ENCODE measurements around the gene LINS1. TPM values are rescaled to one million over a fixed set of nuclear protein-coding genes. Genes with fewer than 3 reads are reported as not detected.

The LINS1 gene
- total and polyA plus RNA-seq, 10 of the 15 experiments (the other 5 are each of a cell fraction or from before 2014, with no cell fraction given) = 13.5 to 33.1 (median 20.3) TPM

DNA sequence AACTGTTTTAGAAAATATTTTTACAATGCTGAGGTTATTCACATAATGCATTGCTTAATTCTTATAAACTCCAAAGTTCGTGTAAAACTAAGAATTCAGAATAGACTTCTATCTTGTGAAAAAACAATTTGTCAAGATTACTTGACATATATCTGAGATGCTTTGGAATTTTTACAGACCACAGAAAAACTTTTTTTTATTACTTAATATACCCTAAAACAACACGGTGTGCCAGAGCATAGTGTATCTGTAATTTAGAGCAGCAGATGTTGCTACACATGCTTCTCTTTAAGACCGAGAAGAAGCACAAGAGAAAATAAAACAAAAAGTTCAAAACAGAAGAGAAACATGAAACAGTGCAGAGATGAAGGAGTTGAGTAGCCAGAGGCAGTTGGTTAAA lies 26.8 kb upstream of the LINS1 start (continued):
- TF ChIP-seq BCLAF1 (IDR thresholded peaks at IDR 0.05) = no peak
- no peak for TF ChIP-seq YBX1 (IDR thresholded peaks at IDR 0.05)
- TF ChIP-seq YY1 (IDR thresholded peaks at IDR 0.05; ENCODE audit: low read depth, low read length) = no peak
- TF ChIP-seq, protein P1, sequence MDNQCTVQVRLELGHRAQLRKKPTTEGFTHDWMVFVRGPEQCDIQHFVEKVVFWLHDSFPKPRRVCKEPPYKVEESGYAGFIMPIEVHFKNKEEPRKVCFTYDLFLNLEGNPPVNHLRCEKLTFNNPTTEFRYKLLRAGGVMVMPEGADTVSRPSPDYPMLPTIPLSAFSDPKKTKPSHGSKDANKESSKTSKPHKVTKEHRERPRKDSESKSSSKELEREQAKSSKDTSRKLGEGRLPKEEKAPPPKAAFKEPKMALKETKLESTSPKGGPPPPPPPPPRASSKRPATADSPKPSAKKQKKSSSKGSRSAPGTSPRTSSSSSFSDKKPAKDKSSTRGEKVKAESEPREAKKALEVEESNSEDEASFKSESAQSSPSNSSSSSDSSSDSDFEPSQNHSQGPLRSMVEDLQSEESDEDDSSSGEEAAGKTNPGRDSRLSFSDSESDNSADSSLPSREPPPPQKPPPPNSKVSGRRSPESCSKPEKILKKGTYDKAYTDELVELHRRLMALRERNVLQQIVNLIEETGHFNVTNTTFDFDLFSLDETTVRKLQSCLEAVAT (IDR thresholded peaks at IDR 0.05) = no peak
- TF ChIP-seq ATF7 (IDR thresholded peaks at IDR 0.05; ENCODE audit: low read depth) = no peak
- TF ChIP-seq SIN3A (IDR thresholded peaks at IDR 0.05; ENCODE audit: low read depth, low read length) = no peak

GRCh38 chr15:100627789-100628395 lies 25.9 kb upstream of the LINS1 start:
- Histone ChIP-seq H3K36me3 (ENCODE audit: control insufficient read depth in 2 of 2, insufficient read depth in 2 of 2, low read length in 1 of 2) (peaks cover 0 to 15% of the 10 kb centered on the region in 2 experiments), H2AFZ (ENCODE audit: control insufficient read depth, low read depth, low read length) (no peak overlapping the region), H3K27me3 (replicated peaks in 1 of 2; ENCODE audit: control insufficient read depth in 2 of 2, insufficient read depth in 2 of 2, low read length in 1 of 2) (no peaks in the 10 kb centered on the region), H3K4me3 (no peak overlapping the region), H3K9me3 (replicated peaks; ENCODE audit: control insufficient read depth, insufficient read depth, low read length) (no peaks in the 10 kb centered on the region), H3K79me2 (ENCODE audit: control insufficient read depth, insufficient read depth, low read length) (no peaks in the 10 kb centered on the region), H3K27ac (ENCODE audit: control insufficient read depth, insufficient read depth) (no peak overlapping the region), H3K4me1 (ENCODE audit: control insufficient read depth, insufficient read depth, low read length) (no peaks in the 10 kb centered on the region), H3K4me2 (ENCODE audit: control insufficient read depth, insufficient read depth) (no peak overlapping the region), H4K20me1 (ENCODE audit: control insufficient read depth, insufficient read depth) (no peaks in the 10 kb centered on the region; the same call in 1 of the 2 replicates), H3K9ac (ENCODE audit: control insufficient read depth, insufficient read depth, low read length) (no peak overlapping the region)
- 35% methylated on average over 6 of the region's 6 CpGs for WGBS (ENCODE audit: insufficient coverage, insufficient replicate concordance, low lambda C conversion rate, missing lambda C conversion rate)
- no TSS peak for BruUV-seq (replicated peaks)
- SMC1A ChIA-PET (ENCODE audit: uncharacterized antibody, unreplicated experiment) = interaction anchor here (1.1 to 1.4 kb wide), 4 partner anchors 8 to 339 kb away, joined by 3 to 5 read pairs (median 4); no protein-coding TSS in a partner anchor
- POLR2A ChIA-PET = no interaction called here
- intact Hi-C loops (cut with micrococcal nuclease; ENCODE audit: unreplicated experiment) = loop anchor here (1.0 to 5.0 kb wide), 3 partner anchors 245 to 381 kb away; partner anchors contain the start of gene LRRK1
- CTCF ChIA-PET = interaction anchor here (0.7 to 2.2 kb wide), 8 partner anchors 17 to 381 kb away, joined by 3 to 24 read pairs (median 10); partner anchors contain the start of gene LRRK1
- peak; percentile 86 for FAIRE-seq
- ATAC-seq = peak; percentile 92
- in situ Hi-C loops (cut with MboI) = loop anchor here (5.0 kb wide), 1 partner anchor 244 kb away; no protein-coding TSS in a partner anchor
- peak; percentile 43 for DNase-seq (ENCODE audit: low read depth, low spot score)
- RAD21 ChIA-PET (ENCODE audit: unreplicated experiment) = interaction anchor here (1.1 to 1.5 kb wide), 3 partner anchors 25 to 245 kb away, joined by 4 to 5 read pairs (median 4); no protein-coding TSS in a partner anchor
- no peak for TF ChIP-seq TARDBP (IDR thresholded peaks at IDR 0.05; ENCODE audit: borderline replicate concordance)
- TF ChIP-seq RAD21 (IDR thresholded peaks at IDR 0.05; ENCODE audit: insufficient read depth, low read depth, low read length) = peak; percentile 73
- no peak for TF ChIP-seq NFXL1 (IDR thresholded peaks at IDR 0.05; ENCODE audit: borderline replicate concordance)
- TF ChIP-seq JUNB (IDR thresholded peaks at IDR 0.05) = no peak
- no peak for TF ChIP-seq STAT1 (conservative IDR thresholded peaks at IDR 0.05)
- TF ChIP-seq BCLAF1 (IDR thresholded peaks at IDR 0.05) = no peak
- TF ChIP-seq, protein P2, sequence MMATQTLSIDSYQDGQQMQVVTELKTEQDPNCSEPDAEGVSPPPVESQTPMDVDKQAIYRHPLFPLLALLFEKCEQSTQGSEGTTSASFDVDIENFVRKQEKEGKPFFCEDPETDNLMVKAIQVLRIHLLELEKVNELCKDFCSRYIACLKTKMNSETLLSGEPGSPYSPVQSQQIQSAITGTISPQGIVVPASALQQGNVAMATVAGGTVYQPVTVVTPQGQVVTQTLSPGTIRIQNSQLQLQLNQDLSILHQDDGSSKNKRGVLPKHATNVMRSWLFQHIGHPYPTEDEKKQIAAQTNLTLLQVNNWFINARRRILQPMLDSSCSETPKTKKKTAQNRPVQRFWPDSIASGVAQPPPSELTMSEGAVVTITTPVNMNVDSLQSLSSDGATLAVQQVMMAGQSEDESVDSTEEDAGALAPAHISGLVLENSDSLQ (IDR thresholded peaks at IDR 0.05) = peak; percentile 35; the same call in 1 of the 2 replicates
- no peak for TF ChIP-seq SREBF1 (IDR thresholded peaks at IDR 0.05; ENCODE audit: low read length)
- no peak for TF ChIP-seq NR2C1 (IDR thresholded peaks at IDR 0.05)
- no peak for TF ChIP-seq ZNF622 (IDR thresholded peaks at IDR 0.05)
